WTC11 (cell line): ENCODE results near the gene INMT. TPM values are rescaled to one million over a fixed set of nuclear protein-coding genes. Genes with fewer than 3 reads are reported as not detected.

Experiments
- ATAC-seq: fragments of 200-7000 bp; cut with Tn5 transposase; 2 replicates; pipeline ENCODE4 v1.10.0; 2021; ENCODE audit warnings: mild to moderate bottlenecking, moderate library complexity
- CTCF ChIA-PET: fragments of 300-600 bp; sonication (Branson Sonifier 250); formaldehyde crosslinking; loops from one replicate; lab custom pipeline; 2021; ENCODE audit warnings: antibody characterized with exemption; lab: Charles Lee
- POLR2A ChIA-PET: fragments of 350-600 bp; sonication (Branson Sonifier 250); formaldehyde crosslinking; loops from one replicate; lab custom pipeline; 2021; ENCODE audit warnings: antibody characterized with exemption; lab: Charles Lee
- DNase-seq: peaks from one replicate; pipeline ENCODE4 v3.0.0; 2021; ENCODE audit warnings: low spot score
- H3K27ac Mint-ChIP-seq: 2 replicates; pipeline ENCODE4 v1.8.0; 2021; ENCODE audit warnings: mixed read lengths
- H3K27me3 Mint-ChIP-seq: 2 replicates; pipeline ENCODE4 v1.8.0; 2021; ENCODE audit warnings: low read depth, mild to moderate bottlenecking, moderate library complexity, mixed read lengths
- H3K36me3 Mint-ChIP-seq: 2 replicates; pipeline ENCODE4 v1.8.0; 2021; ENCODE audit warnings: mixed read lengths
- H3K4me1 Mint-ChIP-seq: 2 replicates; pipeline ENCODE4 v1.8.0; 2022; ENCODE audit warnings: mixed read lengths
- H3K4me3 Mint-ChIP-seq: 2 replicates; pipeline ENCODE4 v1.8.0; 2021; ENCODE audit warnings: mild to moderate bottlenecking, moderate library complexity, mixed read lengths
- H3K9me3 Mint-ChIP-seq: 2 replicates; pipeline ENCODE4 v1.8.0; 2021; ENCODE audit warnings: mixed read lengths
- GRHL2 ChIP-seq: fragments of 250-450 bp; sonication (Bioruptor Pico); IDR thresholded peaks from 2 replicates; pipeline ENCODE4 v1.8.0; 2022; ENCODE audit warnings: mild to moderate bottlenecking, moderate library complexity; ENCODE audit not compliant: insufficient replicate concordance, severe bottlenecking
- HMGA2 ChIP-seq: fragments of 250-450 bp; sonication (Bioruptor Pico); IDR thresholded peaks from 2 replicates; pipeline ENCODE4 v1.4.0; 2021; ENCODE audit warnings: mild to moderate bottlenecking, moderate library complexity
- KAT7 ChIP-seq: sonication (generic); formaldehyde crosslinking; IDR thresholded peaks from 2 replicates; pipeline ENCODE4 v1.8.1; 2023; ENCODE audit warnings: missing genetic modification reagents, mild to moderate bottlenecking, borderline replicate concordance
- NR3C1 ChIP-seq: sonication (generic); formaldehyde crosslinking; conservative IDR thresholded peaks from 2 replicates; pipeline ENCODE4 v1.8.1; 2023; ENCODE audit warnings: low read depth, mild to moderate bottlenecking, missing genetic modification reagents
- total RNA-seq: library from RNA; stranded (reverse); gene quantifications from 3 replicates; pipeline ENCODE4 v1.2.3, GENCODE V29; 2021
- TF ChIP-seq, protein P1 (sequence below): sonication (generic); formaldehyde crosslinking; conservative IDR thresholded peaks from 2 replicates; pipeline ENCODE4 v1.8.1; 2022; ENCODE audit warnings: mild to moderate bottlenecking, missing genetic modification reagents
- TF ChIP-seq, protein P2 (sequence below): sonication (generic); formaldehyde crosslinking; IDR thresholded peaks from 2 replicates; pipeline ENCODE4 v1.8.0; 2022; ENCODE audit warnings: missing genetic modification reagents
- TF ChIP-seq, protein P3 (sequence below): sonication (generic); formaldehyde crosslinking; IDR thresholded peaks from 2 replicates; pipeline ENCODE4 v1.8.1; 2023; ENCODE audit warnings: mild to moderate bottlenecking, missing genetic modification reagents
- TF ChIP-seq, protein P4 (sequence below): fragments of 250-450 bp; sonication (Bioruptor Pico); IDR thresholded peaks from 2 replicates; pipeline ENCODE4 v1.9.0; 2021; ENCODE audit warnings: moderate library complexity, mild to moderate bottlenecking, inconsistent platforms, borderline replicate concordance
- TF ChIP-seq, protein P5 (sequence below): sonication (generic); formaldehyde crosslinking; IDR thresholded peaks from 2 replicates; pipeline ENCODE4 v1.8.0; 2022; ENCODE audit warnings: mild to moderate bottlenecking, missing genetic modification reagents
- TF ChIP-seq, protein P6 (sequence below): sonication (generic); formaldehyde crosslinking; IDR thresholded peaks from 2 replicates; pipeline ENCODE4 v1.8.0; 2022; ENCODE audit warnings: mild to moderate bottlenecking, missing genetic modification reagents
- TF ChIP-seq, protein P7 (sequence below): sonication (generic); formaldehyde crosslinking; IDR thresholded peaks from 2 replicates; pipeline ENCODE4 v1.8.0; 2023; ENCODE audit warnings: missing genetic modification reagents
- TF ChIP-seq, protein P8 (sequence below): sonication (generic); formaldehyde crosslinking; IDR thresholded peaks from 2 replicates; pipeline ENCODE4 v1.8.0; 2023; ENCODE audit warnings: mild to moderate bottlenecking, missing genetic modification reagents

INMT gene
- total RNA-seq, 1 experiment from 2014 or later: 3.5 TPM

DNA sequence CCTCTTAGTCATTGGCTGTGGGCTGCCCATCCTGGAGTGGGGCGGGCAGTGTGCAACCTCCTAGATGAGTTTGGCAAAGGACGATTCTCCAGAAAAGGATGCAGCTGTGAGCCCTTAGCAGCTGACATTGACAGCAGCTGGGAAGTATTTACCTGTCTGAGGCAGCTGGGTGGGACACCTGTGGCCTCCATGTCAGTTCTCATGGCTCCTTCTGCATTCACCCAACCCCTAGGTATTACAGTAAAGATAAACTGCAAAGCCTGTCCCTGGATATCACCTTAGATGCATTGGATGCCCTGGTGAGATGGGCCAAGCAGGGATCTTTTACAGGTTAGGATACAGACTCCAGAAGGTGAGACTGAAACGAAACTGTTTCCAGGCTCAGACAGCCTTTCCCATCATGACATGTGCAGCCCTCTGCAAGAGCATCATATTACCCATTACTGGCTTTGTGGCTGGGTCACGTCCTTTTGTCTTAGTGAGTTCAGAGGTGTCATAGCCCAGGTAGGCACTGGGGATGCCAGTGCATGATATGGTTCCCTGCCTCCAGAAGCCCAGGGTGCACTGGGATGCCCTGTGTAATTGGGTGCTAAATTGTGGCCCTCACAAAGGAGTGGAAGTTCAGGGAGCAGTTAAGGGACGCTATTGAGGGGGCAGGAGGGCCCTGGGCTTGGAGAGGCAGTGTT lies 48.2 kb downstream of the INMT start:
- Mint-ChIP-seq H3K4me1 (no peaks in the 10 kb centered on the region), H3K27ac (no peak overlapping the region), H3K9me3 (no peaks in the 10 kb centered on the region), H3K27me3 (no peaks in the 10 kb centered on the region), H3K36me3 (no peaks in the 10 kb centered on the region), H3K4me3 (no peak overlapping the region)
- ChIA-PET CTCF (interaction anchor here (0.6 to 1.3 kb wide), 3 partner anchors 108 to 323 kb away, joined by 3 to 4 read pairs (median 3); no protein-coding TSS in a partner anchor), POLR2A (no interaction called here)
- no peak for DNase-seq
- TF ChIP-seq, protein P1, sequence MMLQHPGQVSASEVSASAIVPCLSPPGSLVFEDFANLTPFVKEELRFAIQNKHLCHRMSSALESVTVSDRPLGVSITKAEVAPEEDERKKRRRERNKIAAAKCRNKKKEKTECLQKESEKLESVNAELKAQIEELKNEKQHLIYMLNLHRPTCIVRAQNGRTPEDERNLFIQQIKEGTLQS (CRISPR knock-in tag): no peak
- no peak for TF ChIP-seq NR3C1 (CRISPR knock-in tag)
- TF ChIP-seq, protein P2, sequence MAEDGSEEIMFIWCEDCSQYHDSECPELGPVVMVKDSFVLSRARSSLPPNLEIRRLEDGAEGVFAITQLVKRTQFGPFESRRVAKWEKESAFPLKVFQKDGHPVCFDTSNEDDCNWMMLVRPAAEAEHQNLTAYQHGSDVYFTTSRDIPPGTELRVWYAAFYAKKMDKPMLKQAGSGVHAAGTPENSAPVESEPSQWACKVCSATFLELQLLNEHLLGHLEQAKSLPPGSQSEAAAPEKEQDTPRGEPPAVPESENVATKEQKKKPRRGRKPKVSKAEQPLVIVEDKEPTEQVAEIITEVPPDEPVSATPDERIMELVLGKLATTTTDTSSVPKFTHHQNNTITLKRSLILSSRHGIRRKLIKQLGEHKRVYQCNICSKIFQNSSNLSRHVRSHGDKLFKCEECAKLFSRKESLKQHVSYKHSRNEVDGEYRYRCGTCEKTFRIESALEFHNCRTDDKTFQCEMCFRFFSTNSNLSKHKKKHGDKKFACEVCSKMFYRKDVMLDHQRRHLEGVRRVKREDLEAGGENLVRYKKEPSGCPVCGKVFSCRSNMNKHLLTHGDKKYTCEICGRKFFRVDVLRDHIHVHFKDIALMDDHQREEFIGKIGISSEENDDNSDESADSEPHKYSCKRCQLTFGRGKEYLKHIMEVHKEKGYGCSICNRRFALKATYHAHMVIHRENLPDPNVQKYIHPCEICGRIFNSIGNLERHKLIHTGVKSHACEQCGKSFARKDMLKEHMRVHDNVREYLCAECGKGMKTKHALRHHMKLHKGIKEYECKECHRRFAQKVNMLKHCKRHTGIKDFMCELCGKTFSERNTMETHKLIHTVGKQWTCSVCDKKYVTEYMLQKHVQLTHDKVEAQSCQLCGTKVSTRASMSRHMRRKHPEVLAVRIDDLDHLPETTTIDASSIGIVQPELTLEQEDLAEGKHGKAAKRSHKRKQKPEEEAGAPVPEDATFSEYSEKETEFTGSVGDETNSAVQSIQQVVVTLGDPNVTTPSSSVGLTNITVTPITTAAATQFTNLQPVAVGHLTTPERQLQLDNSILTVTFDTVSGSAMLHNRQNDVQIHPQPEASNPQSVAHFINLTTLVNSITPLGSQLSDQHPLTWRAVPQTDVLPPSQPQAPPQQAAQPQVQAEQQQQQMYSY (CRISPR knock-in tag): no peak
- TF ChIP-seq, protein P3, sequence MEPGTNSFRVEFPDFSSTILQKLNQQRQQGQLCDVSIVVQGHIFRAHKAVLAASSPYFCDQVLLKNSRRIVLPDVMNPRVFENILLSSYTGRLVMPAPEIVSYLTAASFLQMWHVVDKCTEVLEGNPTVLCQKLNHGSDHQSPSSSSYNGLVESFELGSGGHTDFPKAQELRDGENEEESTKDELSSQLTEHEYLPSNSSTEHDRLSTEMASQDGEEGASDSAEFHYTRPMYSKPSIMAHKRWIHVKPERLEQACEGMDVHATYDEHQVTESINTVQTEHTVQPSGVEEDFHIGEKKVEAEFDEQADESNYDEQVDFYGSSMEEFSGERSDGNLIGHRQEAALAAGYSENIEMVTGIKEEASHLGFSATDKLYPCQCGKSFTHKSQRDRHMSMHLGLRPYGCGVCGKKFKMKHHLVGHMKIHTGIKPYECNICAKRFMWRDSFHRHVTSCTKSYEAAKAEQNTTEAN (CRISPR knock-in tag): no peak
- TF ChIP-seq, protein P4, sequence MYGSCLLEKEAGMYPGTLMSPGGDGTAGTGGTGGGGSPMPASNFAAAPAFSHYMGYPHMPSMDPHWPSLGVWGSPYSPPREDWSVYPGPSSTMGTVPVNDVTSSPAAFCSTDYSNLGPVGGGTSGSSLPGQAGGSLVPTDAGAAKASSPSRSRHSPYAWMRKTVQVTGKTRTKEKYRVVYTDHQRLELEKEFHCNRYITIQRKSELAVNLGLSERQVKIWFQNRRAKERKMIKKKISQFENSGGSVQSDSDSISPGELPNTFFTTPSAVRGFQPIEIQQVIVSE (CRISPR knock-in tag): no peak
- TF ChIP-seq GRHL2: no peak
- TF ChIP-seq, protein P5, sequence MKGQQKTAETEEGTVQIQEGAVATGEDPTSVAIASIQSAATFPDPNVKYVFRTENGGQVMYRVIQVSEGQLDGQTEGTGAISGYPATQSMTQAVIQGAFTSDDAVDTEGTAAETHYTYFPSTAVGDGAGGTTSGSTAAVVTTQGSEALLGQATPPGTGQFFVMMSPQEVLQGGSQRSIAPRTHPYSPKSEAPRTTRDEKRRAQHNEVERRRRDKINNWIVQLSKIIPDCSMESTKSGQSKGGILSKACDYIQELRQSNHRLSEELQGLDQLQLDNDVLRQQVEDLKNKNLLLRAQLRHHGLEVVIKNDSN (CRISPR knock-in tag): no peak
- TF ChIP-seq, protein P6, sequence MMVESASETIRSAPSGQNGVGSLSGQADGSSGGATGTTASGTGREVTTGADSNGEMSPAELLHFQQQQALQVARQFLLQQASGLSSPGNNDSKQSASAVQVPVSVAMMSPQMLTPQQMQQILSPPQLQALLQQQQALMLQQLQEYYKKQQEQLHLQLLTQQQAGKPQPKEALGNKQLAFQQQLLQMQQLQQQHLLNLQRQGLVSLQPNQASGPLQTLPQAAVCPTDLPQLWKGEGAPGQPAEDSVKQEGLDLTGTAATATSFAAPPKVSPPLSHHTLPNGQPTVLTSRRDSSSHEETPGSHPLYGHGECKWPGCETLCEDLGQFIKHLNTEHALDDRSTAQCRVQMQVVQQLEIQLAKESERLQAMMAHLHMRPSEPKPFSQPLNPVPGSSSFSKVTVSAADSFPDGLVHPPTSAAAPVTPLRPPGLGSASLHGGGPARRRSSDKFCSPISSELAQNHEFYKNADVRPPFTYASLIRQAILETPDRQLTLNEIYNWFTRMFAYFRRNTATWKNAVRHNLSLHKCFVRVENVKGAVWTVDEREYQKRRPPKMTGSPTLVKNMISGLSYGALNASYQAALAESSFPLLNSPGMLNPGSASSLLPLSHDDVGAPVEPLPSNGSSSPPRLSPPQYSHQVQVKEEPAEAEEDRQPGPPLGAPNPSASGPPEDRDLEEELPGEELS (CRISPR knock-in tag): no peak
- no peak for TF ChIP-seq HMGA2 (CRISPR knock-in tag)
- TF ChIP-seq, protein P7, sequence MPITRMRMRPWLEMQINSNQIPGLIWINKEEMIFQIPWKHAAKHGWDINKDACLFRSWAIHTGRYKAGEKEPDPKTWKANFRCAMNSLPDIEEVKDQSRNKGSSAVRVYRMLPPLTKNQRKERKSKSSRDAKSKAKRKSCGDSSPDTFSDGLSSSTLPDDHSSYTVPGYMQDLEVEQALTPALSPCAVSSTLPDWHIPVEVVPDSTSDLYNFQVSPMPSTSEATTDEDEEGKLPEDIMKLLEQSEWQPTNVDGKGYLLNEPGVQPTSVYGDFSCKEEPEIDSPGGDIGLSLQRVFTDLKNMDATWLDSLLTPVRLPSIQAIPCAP (CRISPR knock-in tag): no peak
- TF ChIP-seq, protein P8, sequence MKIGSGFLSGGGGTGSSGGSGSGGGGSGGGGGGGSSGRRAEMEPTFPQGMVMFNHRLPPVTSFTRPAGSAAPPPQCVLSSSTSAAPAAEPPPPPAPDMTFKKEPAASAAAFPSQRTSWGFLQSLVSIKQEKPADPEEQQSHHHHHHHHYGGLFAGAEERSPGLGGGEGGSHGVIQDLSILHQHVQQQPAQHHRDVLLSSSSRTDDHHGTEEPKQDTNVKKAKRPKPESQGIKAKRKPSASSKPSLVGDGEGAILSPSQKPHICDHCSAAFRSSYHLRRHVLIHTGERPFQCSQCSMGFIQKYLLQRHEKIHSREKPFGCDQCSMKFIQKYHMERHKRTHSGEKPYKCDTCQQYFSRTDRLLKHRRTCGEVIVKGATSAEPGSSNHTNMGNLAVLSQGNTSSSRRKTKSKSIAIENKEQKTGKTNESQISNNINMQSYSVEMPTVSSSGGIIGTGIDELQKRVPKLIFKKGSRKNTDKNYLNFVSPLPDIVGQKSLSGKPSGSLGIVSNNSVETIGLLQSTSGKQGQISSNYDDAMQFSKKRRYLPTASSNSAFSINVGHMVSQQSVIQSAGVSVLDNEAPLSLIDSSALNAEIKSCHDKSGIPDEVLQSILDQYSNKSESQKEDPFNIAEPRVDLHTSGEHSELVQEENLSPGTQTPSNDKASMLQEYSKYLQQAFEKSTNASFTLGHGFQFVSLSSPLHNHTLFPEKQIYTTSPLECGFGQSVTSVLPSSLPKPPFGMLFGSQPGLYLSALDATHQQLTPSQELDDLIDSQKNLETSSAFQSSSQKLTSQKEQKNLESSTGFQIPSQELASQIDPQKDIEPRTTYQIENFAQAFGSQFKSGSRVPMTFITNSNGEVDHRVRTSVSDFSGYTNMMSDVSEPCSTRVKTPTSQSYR (CRISPR knock-in tag): no peak
- TF ChIP-seq KAT7 (CRISPR knock-in tag): no peak
- no peak for ATAC-seq
